ENCODE measurements around the gene ACOT11. TPM values are rescaled to one million over a fixed set of nuclear protein-coding genes. Genes with fewer than 3 reads are reported as not detected.
"Not testable (repeated sequence)": the region's sequence is repeated elsewhere in the genome, so short reads cannot be mapped to it uniquely, and the experiment has no call there.

ACOT11 gene
- total and polyA plus RNA-seq, 2 donors (not counting 1 experiment from before 2014, with no cell fraction given) = 0.73 to 2.5 TPM

- no peaks in the 10 kb centered on the region for H3K79me2 ChIP-seq (ENCODE audit: control insufficient read depth, insufficient read depth, low read length)
- no peaks in the 10 kb centered on the region for H3K4me1 ChIP-seq (ENCODE audit: control insufficient read depth, extremely low read depth, insufficient read depth, low read length)
- H3K9ac ChIP-seq (ENCODE audit: insufficient read depth, low read length) = no peak overlapping the region
- no peak for TF ChIP-seq EZH2 (IDR thresholded peaks at IDR 0.05; ENCODE audit: low read length, missing control alignments)
- TF ChIP-seq CTCF (conservative IDR thresholded peaks at IDR 0.05 in 1 of 2, IDR thresholded peaks at IDR 0.05 in 1 of 2; ENCODE audit: low read depth in 1 of 2, low read length in 2 of 2) = no peak
- no peak overlapping the region for H3K27ac ChIP-seq (ENCODE audit: insufficient read depth, low read length)
- H4K20me1 ChIP-seq (ENCODE audit: control insufficient read depth, extremely low read depth, insufficient read depth, low read length) = no peaks in the 10 kb centered on the region
- no peaks in the 10 kb centered on the region for H3K9me3 ChIP-seq (ENCODE audit: control insufficient read depth, insufficient read depth, low read depth, low read length)
- H3K4me2 ChIP-seq (ENCODE audit: extremely low read depth, insufficient read depth, low read length) = no peak overlapping the region
- no peak overlapping the region for H2AFZ ChIP-seq (ENCODE audit: low read length)
- H3K36me3 ChIP-seq (ENCODE audit: control insufficient read depth, insufficient read depth, low read length) = no peaks in the 10 kb centered on the region
- H3K27me3 ChIP-seq (ENCODE audit: control insufficient read depth, insufficient read depth, low read length) = no peaks in the 10 kb centered on the region
- no peak overlapping the region for H3K4me3 ChIP-seq (replicated peaks in 1 of 4; ENCODE audit: control extremely low read depth in 1 of 4, insufficient read depth in 1 of 4, low read depth in 3 of 4, low read length in 4 of 4)
- DNase-seq (ENCODE audit: low read depth in 2 of 2) = no peak
Measured at GRCh38 chr1:54532033-54532432, 16.0 kb upstream of the ACOT11 start.

- H3K4me3 ChIP-seq (replicated peaks in 1 of 4; ENCODE audit: control extremely low read depth in 1 of 4, insufficient read depth in 1 of 4, low read depth in 3 of 4, low read length in 4 of 4); H3K36me3 ChIP-seq (ENCODE audit: control insufficient read depth, insufficient read depth, low read length); H3K27me3 ChIP-seq (ENCODE audit: control insufficient read depth, insufficient read depth, low read length); DNase-seq (ENCODE audit: low read depth in 2 of 2); H2AFZ ChIP-seq (ENCODE audit: low read length); H3K79me2 ChIP-seq (ENCODE audit: control insufficient read depth, insufficient read depth, low read length); H4K20me1 ChIP-seq (ENCODE audit: control insufficient read depth, extremely low read depth, insufficient read depth, low read length); H3K4me2 ChIP-seq (ENCODE audit: extremely low read depth, insufficient read depth, low read length); H3K27ac ChIP-seq (ENCODE audit: insufficient read depth, low read length); H3K9me3 ChIP-seq (ENCODE audit: control insufficient read depth, insufficient read depth, low read depth, low read length); H3K9ac ChIP-seq (ENCODE audit: insufficient read depth, low read length); H3K4me1 ChIP-seq (ENCODE audit: control insufficient read depth, extremely low read depth, insufficient read depth, low read length): not testable (repeated sequence)
Measured at GRCh38 chr1:54536656-54537055, 11.4 kb upstream of the ACOT11 start.

GRCh38 chr1:54537611-54538010 lies 10.4 kb upstream of the ACOT11 start:
- Histone ChIP-seq H4K20me1 (ENCODE audit: control insufficient read depth, extremely low read depth, insufficient read depth, low read length) (no peaks in the 10 kb centered on the region), H3K9ac (ENCODE audit: insufficient read depth, low read length) (no peak overlapping the region), H3K4me2 (ENCODE audit: extremely low read depth, insufficient read depth, low read length) (no peak overlapping the region), H3K9me3 (ENCODE audit: control insufficient read depth, insufficient read depth, low read depth, low read length) (no peaks in the 10 kb centered on the region), H2AFZ (ENCODE audit: low read length) (no peak overlapping the region), H3K4me1 (ENCODE audit: control insufficient read depth, extremely low read depth, insufficient read depth, low read length) (no peaks in the 10 kb centered on the region), H3K4me3 (replicated peaks in 1 of 4; ENCODE audit: control extremely low read depth in 1 of 4, insufficient read depth in 1 of 4, low read depth in 3 of 4, low read length in 4 of 4) (no peak overlapping the region), H3K27me3 (ENCODE audit: control insufficient read depth, insufficient read depth, low read length) (no peaks in the 10 kb centered on the region), H3K79me2 (ENCODE audit: control insufficient read depth, insufficient read depth, low read length) (no peaks in the 10 kb centered on the region), H3K27ac (ENCODE audit: insufficient read depth, low read length) (no peak overlapping the region), H3K36me3 (ENCODE audit: control insufficient read depth, insufficient read depth, low read length) (no peaks in the 10 kb centered on the region)
- DNase-seq (ENCODE audit: low read depth in 2 of 2) = no peak
- no peak for TF ChIP-seq CTCF (conservative IDR thresholded peaks at IDR 0.05 in 1 of 2, IDR thresholded peaks at IDR 0.05 in 1 of 2; ENCODE audit: low read depth in 1 of 2, low read length in 2 of 2)

Measured in fibroblast of lung (primary cell).